OCI-LY7 (cell line): ENCODE results near the gene PSMD1.

ENCODE experiments used
- EZH2phosphoT487 ChIP-seq: fragments of 200-600 bp; sonication (generic); IDR thresholded peaks from 2 replicates; pipeline ENCODE4 v1.6.1; 2018; ENCODE audit warnings: low read depth, borderline replicate concordance, mild to moderate bottlenecking, mixed run types, antibody characterized with exemption, low read length, moderate library complexity, mixed read lengths
- TF ChIP-seq, protein P1 (sequence below): fragments of 200-600 bp; sonication (generic); conservative IDR thresholded peaks from 2 replicates; pipeline ENCODE4 v1.5.1; 2014; ENCODE audit warnings: mild to moderate bottlenecking, antibody characterized with exemption, low read length, moderate library complexity, mixed read lengths

GRCh38 chr2:231212329-231212845 is 155.7 kb downstream of the PSMD1 start:
- TF ChIP-seq, protein P1, sequence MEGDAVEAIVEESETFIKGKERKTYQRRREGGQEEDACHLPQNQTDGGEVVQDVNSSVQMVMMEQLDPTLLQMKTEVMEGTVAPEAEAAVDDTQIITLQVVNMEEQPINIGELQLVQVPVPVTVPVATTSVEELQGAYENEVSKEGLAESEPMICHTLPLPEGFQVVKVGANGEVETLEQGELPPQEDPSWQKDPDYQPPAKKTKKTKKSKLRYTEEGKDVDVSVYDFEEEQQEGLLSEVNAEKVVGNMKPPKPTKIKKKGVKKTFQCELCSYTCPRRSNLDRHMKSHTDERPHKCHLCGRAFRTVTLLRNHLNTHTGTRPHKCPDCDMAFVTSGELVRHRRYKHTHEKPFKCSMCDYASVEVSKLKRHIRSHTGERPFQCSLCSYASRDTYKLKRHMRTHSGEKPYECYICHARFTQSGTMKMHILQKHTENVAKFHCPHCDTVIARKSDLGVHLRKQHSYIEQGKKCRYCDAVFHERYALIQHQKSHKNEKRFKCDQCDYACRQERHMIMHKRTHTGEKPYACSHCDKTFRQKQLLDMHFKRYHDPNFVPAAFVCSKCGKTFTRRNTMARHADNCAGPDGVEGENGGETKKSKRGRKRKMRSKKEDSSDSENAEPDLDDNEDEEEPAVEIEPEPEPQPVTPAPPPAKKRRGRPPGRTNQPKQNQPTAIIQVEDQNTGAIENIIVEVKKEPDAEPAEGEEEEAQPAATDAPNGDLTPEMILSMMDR: no peak
- no peak for TF ChIP-seq EZH2phosphoT487
